ENCODE measurements around the gene MEIS3. TPM values are rescaled to one million over a fixed set of nuclear protein-coding genes. Genes with fewer than 3 reads are reported as not detected.

MEIS3 gene
- total RNA-seq, 3 donors from 2014 or later (not counting 1 experiment from before 2014, with no cell fraction given), result not detected

DNA sequence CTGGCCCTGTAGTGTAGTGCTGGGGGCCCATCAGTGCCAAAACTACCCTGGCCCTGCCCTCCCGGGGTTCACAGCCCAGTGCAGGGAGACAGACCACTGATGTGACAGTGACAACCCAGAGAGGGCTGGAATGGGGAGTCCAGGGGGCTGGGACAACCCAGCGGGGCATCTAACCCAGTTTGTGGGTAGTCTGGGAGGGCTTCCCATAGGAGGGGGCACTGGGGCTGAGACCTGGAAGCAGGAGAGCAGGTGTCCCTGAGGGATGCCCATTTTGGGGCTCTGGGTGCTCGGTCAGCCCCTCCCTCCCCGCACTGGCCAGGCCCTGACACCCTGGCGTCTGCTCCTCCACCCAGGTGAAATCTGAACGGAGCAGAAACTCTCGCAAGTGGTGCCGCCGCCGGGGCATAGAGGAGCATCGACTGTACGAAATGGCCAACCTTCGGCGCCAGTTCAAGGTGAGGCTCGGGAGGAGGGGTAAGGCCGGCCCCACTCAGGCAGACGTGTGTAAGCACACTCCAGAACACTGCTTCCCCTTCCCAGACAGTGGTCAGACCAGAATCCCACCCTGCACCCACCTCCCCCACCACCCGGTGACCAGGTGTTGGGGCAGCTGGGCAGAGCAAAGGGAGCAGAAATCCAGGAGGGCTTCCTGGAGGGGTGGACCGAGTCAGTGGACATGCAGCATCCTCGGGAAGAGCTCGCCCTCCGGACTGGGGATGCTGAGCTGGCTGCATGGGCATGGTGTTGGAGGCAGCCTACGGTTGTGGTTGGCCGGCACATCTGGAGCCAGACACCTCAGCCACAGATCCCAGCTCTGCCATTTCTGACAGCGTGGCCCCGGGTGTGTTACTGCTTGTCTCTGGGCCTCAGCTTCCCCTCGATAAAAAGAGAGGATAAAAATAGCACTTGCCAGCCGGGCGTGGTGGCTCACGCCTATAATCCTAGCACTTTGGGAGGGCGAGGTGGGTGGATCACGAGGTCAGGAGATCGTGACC is 45.8 kb downstream of the MEIS3 start:
- Histone ChIP-seq H3K4me1 (ENCODE audit: control insufficient read depth, insufficient read depth, low read length) (peaks cover 10% of the 10 kb centered on the region), H3K9me3 (ENCODE audit: control insufficient read depth, insufficient read depth, low read length) (no peaks in the 10 kb centered on the region), H3K27me3 (ENCODE audit: control insufficient read depth, insufficient read depth, low read length) (no peaks in the 10 kb centered on the region), H3K4me3 (ENCODE audit: low read length) (no peak overlapping the region), H3K27ac (ENCODE audit: low read length) (no peak overlapping the region), H3K36me3 (ENCODE audit: control insufficient read depth, insufficient read depth, low read length) (peaks cover 71% of the 10 kb centered on the region)
- intact Hi-C loops (cut with micrococcal nuclease), result no loop called here
- no peak overlapping the region for H3K27ac Mint-ChIP-seq
- H3K4me3 Mint-ChIP-seq, result no peak overlapping the region
- no peaks in the 10 kb centered on the region for H3K36me3 Mint-ChIP-seq
- DNase-seq (no peak), ATAC-seq (no peak)
- no peaks in the 10 kb centered on the region for H3K9me3 Mint-ChIP-seq
- no peaks in the 10 kb centered on the region for H3K27me3 Mint-ChIP-seq (ENCODE audit: low read depth in 2 of 2)
- 94% methylated on average over 33 of the region's 33 CpGs for WGBS (ENCODE audit: insufficient coverage)
- peaks cover 0 to 9% of the 10 kb centered on the region in 2 donors for H3K4me1 Mint-ChIP-seq
- TF ChIP-seq, protein P1, sequence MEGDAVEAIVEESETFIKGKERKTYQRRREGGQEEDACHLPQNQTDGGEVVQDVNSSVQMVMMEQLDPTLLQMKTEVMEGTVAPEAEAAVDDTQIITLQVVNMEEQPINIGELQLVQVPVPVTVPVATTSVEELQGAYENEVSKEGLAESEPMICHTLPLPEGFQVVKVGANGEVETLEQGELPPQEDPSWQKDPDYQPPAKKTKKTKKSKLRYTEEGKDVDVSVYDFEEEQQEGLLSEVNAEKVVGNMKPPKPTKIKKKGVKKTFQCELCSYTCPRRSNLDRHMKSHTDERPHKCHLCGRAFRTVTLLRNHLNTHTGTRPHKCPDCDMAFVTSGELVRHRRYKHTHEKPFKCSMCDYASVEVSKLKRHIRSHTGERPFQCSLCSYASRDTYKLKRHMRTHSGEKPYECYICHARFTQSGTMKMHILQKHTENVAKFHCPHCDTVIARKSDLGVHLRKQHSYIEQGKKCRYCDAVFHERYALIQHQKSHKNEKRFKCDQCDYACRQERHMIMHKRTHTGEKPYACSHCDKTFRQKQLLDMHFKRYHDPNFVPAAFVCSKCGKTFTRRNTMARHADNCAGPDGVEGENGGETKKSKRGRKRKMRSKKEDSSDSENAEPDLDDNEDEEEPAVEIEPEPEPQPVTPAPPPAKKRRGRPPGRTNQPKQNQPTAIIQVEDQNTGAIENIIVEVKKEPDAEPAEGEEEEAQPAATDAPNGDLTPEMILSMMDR (IDR thresholded peaks at IDR 0.05), result no peak

DNA sequence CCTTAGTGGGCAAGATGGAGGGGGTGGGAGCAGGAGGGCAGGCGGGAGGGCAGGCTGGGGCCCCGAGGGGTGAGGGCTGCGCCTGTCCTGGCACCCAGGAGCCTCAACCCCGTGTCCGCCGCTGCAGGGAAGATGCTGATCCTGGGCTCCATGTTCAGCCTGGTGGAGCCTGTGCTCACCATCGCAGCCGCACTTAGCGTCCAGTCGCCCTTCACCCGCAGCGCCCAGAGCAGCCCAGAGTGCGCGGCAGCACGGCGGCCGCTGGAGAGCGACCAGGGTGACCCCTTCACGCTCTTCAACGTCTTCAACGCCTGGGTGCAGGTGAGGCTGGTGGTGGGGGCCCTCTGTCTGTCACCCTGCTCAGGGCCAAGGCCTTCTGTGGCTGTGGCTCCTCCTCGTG is 46.7 kb downstream of the MEIS3 start:
- H3K27ac ChIP-seq (ENCODE audit: low read length), result no peak overlapping the region
- no peak for DNase-seq
- no peak overlapping the region for H3K27ac Mint-ChIP-seq
- H3K27me3 ChIP-seq (ENCODE audit: control insufficient read depth, insufficient read depth, low read length), result no peaks in the 10 kb centered on the region
- peaks cover 68% of the 10 kb centered on the region for H3K36me3 ChIP-seq (ENCODE audit: control insufficient read depth, insufficient read depth, low read length)
- intact Hi-C loops (cut with micrococcal nuclease), result no loop called here
- TF ChIP-seq, protein P1 (IDR thresholded peaks at IDR 0.05), result no peak
- H3K9me3 ChIP-seq (ENCODE audit: control insufficient read depth, insufficient read depth, low read length), result no peaks in the 10 kb centered on the region
- no peak overlapping the region for H3K4me3 ChIP-seq (ENCODE audit: low read length)
- 97% methylated on average over 22 of the region's 22 CpGs for WGBS (ENCODE audit: insufficient coverage)
- peaks cover 0 to 9% of the 10 kb centered on the region in 2 donors for H3K4me1 Mint-ChIP-seq
- no peak overlapping the region for H3K4me3 Mint-ChIP-seq
- no peaks in the 10 kb centered on the region for H3K36me3 Mint-ChIP-seq
- H3K9me3 Mint-ChIP-seq, result no peaks in the 10 kb centered on the region
- no peak for ATAC-seq
- H3K4me1 ChIP-seq (ENCODE audit: control insufficient read depth, insufficient read depth, low read length), result peaks cover 10% of the 10 kb centered on the region
- H3K27me3 Mint-ChIP-seq (ENCODE audit: low read depth in 2 of 2), result no peaks in the 10 kb centered on the region

DNA sequence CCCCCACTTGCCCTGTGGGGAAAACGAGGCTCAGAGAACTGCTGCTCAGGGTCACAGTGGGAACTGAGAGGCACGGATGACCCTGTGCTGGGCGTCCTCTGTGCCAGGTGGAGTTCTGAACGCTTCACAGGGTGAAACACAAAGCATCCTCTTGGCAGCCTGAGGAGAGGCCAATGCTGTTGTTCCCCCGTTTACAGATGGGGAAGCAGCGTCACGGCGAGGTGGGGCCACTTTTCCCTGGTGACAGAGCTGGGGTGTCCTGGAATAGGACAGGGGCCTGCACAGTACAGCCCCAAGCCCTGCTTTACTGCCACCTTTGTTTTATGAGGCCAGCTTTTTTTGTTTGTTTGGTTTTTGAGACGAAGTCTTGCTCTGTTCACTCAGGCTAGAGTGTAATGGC is 48.1 kb downstream of the MEIS3 start:
- Histone ChIP-seq H3K27me3 (ENCODE audit: control insufficient read depth, insufficient read depth, low read length) (no peaks in the 10 kb centered on the region), H3K36me3 (ENCODE audit: control insufficient read depth, insufficient read depth, low read length) (peaks cover 57% of the 10 kb centered on the region), H3K27ac (ENCODE audit: low read length) (no peak overlapping the region), H3K9me3 (ENCODE audit: control insufficient read depth, insufficient read depth, low read length) (no peaks in the 10 kb centered on the region), H3K4me1 (ENCODE audit: control insufficient read depth, insufficient read depth, low read length) (peaks cover 10% of the 10 kb centered on the region), H3K4me3 (ENCODE audit: low read length) (no peak overlapping the region)
- TF ChIP-seq, protein P1 (IDR thresholded peaks at IDR 0.05), result no peak
- no peak overlapping the region for H3K27ac Mint-ChIP-seq
- peaks cover 6% of the 10 kb centered on the region for H3K36me3 Mint-ChIP-seq
- no peak for DNase-seq
- H3K9me3 Mint-ChIP-seq, result no peaks in the 10 kb centered on the region
- H3K4me1 Mint-ChIP-seq, result peaks cover 0 to 4% of the 10 kb centered on the region in 2 donors
- intact Hi-C loops (cut with micrococcal nuclease), result no loop called here
- ATAC-seq, result no peak
- 95% methylated on average over 9 of the region's 9 CpGs for WGBS (ENCODE audit: insufficient coverage)
- no peaks in the 10 kb centered on the region for H3K27me3 Mint-ChIP-seq (ENCODE audit: low read depth in 2 of 2)
- no peak overlapping the region for H3K4me3 Mint-ChIP-seq
